HG02840 (cell line): ENCODE data around the gene RAB3B.
"Not testable (repeated sequence)": the region's sequence is repeated elsewhere in the genome, so short reads cannot be mapped to it uniquely, and the experiment has no call there.

ENCODE experiments used
- ATAC-seq: cut with Tn5 transposase; IDR thresholded peaks from one replicate; pipeline ENCODE4 v1.9.1; 2021; ENCODE audit warnings: mild to moderate bottlenecking, moderate library complexity, moderate number of reproducible peaks; ENCODE audit not compliant: unreplicated experiment, low FRiP score

RAB3B gene

GRCh38 chr1:51924455-51924854 lies 66.0 kb downstream of the RAB3B start:
- ATAC-seq = no peak

GRCh38 chr1:51922040-51922439 lies 68.5 kb downstream of the RAB3B start:
- ATAC-seq = no peak

GRCh38 chr1:51920130-51920529 lies 70.4 kb downstream of the RAB3B start:
- no peak for ATAC-seq

GRCh38 chr1:51919684-51920083 lies 70.8 kb downstream of the RAB3B start:
- no peak for ATAC-seq

- no peak for ATAC-seq
Measured at GRCh38 chr1:51916587-51917405, 73.7 kb downstream of the RAB3B start.

GRCh38 chr1:51915951-51916350 lies 74.5 kb downstream of the RAB3B start:
- ATAC-seq = no peak

- no peak for ATAC-seq
Measured at GRCh38 chr1:51912881-51913280, 77.6 kb downstream of the RAB3B start.

- no peak for ATAC-seq
Measured at GRCh38 chr1:51910221-51911000, 80.1 kb downstream of the RAB3B start.

- no peak for ATAC-seq
Measured at GRCh38 chr1:51908499-51908898, 82.0 kb downstream of the RAB3B start.

- no peak for ATAC-seq
Measured at GRCh38 chr1:51907079-51907702, 83.3 kb downstream of the RAB3B start.

- no peak for ATAC-seq
Measured at GRCh38 chr1:51906306-51907078, 84.0 kb downstream of the RAB3B start.

GRCh38 chr1:51902456-51902855 lies 88.0 kb downstream of the RAB3B start:
- no peak for ATAC-seq

GRCh38 chr1:51901151-51901550 lies 89.3 kb downstream of the RAB3B start:
- ATAC-seq = no peak

GRCh38 chr1:51899022-51899421 lies 91.5 kb downstream of the RAB3B start:
- ATAC-seq = no peak

GRCh38 chr1:51898090-51898734 lies 92.3 kb downstream of the RAB3B start:
- no peak for ATAC-seq

- no peak for ATAC-seq
Measured at GRCh38 chr1:51897699-51898031, 92.8 kb downstream of the RAB3B start.

GRCh38 chr1:51894748-51895147 lies 95.8 kb downstream of the RAB3B start:
- ATAC-seq = not testable (repeated sequence)

GRCh38 chr1:51878616-51879336 lies 111.7 kb downstream of the RAB3B start, which contains the start of gene NRDC:
Gene NRDC, minus strand, starts transcription at chr1:51878727. Its CDS starts 112 bp downstream, at chr1:51878615.
- peak; percentile 96 for ATAC-seq

GRCh38 chr1:51878308-51878615 lies 112.2 kb downstream of the RAB3B start:
- ATAC-seq = peak; percentile 18
